ENCODE results near the gene TCF7L1.

DNA sequence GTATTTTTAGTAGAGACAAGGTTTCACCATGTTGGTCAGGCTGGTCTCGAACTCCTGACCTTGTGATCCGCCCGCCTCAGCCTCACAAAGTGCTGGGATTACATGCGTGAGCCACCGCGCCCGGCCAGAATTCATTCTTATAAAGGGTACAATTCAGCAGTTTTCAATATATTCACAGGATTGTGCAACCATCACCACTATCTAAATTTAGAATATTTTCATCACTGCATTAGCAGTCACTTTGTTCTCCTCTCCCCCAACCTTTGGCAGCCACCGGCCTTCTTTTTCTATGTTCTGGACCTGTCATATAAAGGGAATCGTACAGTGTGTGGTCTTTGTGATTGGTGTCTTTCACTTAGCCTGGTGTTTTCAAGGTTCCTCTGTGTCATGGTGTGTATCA is 40.7 kb downstream of the TCF7L1 start:
- TF ChIP-seq POLR2A (IDR thresholded peaks at IDR 0.05; ENCODE audit: low read length): no peak
- TF ChIP-seq GATA1 (IDR thresholded peaks at IDR 0.05; ENCODE audit: low read depth, low read length): no peak

All from erythroblast (primary cell).